A673 (cell line): ENCODE measurements around the gene BNC2. TPM values are rescaled to one million over a fixed set of nuclear protein-coding genes. Genes with fewer than 3 reads are reported as not detected.

ENCODE experiments used
- BruUV-seq: library from RNA; stranded (reverse); fragments of 400-500 nt; replicated peaks from 2 replicates; lab custom pipeline; 2021; lab: Mats Ljungman, UMichigan
- CTCF ChIA-PET: fragments of 300-600 bp; sonication (Branson Sonifier 250); formaldehyde crosslinking; loops from one replicate; lab custom pipeline; 2022; ENCODE audit warnings: antibody characterized with exemption; lab: Charles Lee
- POLR2A ChIA-PET: fragments of 300-600 bp; sonication (Branson Sonifier 250); formaldehyde crosslinking; loops from one replicate; lab custom pipeline; 2022; ENCODE audit warnings: antibody characterized with exemption; ENCODE audit not compliant: low non-redundant PET; lab: Charles Lee
- DNase-seq: peaks from one replicate; pipeline ENCODE4 v3.0.0-alpha.2; 2015; ENCODE audit warnings: low spot score
- H3K27ac ChIP-seq: fragments of 200-600 bp; sonication (generic); 2 replicates; pipeline ENCODE4 v1.5.1; 2016; ENCODE audit warnings: mixed run types, low read depth, mild to moderate bottlenecking, mixed read lengths, antibody characterized with exemption, low read length; ENCODE audit not compliant: poor library complexity, severe bottlenecking
- H3K27me3 ChIP-seq: fragments of 200-600 bp; sonication (generic); replicated peaks from 2 replicates; pipeline ENCODE4 v1.6.1; 2017; ENCODE audit warnings: mixed run types, low read depth, mild to moderate bottlenecking, mixed read lengths, antibody characterized with exemption, low read length; ENCODE audit not compliant: insufficient read depth, poor library complexity
- H3K36me3 ChIP-seq: fragments of 200-600 bp; sonication (generic); 2 replicates; pipeline ENCODE4 v1.6.1; 2016; ENCODE audit warnings: mixed run types, mild to moderate bottlenecking, mixed read lengths, antibody characterized with exemption, low read length; ENCODE audit not compliant: insufficient read depth, poor library complexity, severe bottlenecking
- H3K4me1 ChIP-seq: fragments of 200-600 bp; sonication (generic); 2 replicates; pipeline ENCODE4 v1.6.1; 2017; ENCODE audit warnings: mixed run types, mild to moderate bottlenecking, mixed read lengths, antibody characterized with exemption, low read length; ENCODE audit not compliant: insufficient read depth, poor library complexity, severe bottlenecking
- H3K4me3 ChIP-seq: fragments of 200-600 bp; sonication (generic); 2 replicates; pipeline ENCODE4 v1.5.1; 2016; ENCODE audit warnings: low read depth, mixed run types, mild to moderate bottlenecking, mixed read lengths, low read length; ENCODE audit not compliant: poor library complexity, severe bottlenecking
- H3K9me3 ChIP-seq: fragments of 200-600 bp; sonication (generic); 2 replicates; pipeline ENCODE4 v1.6.1; 2016; ENCODE audit warnings: mixed run types, low read depth, mild to moderate bottlenecking, mixed read lengths, antibody characterized with exemption, low read length; ENCODE audit not compliant: poor library complexity, severe bottlenecking
- EZH2 ChIP-seq: fragments of 200-600 bp; sonication (generic); IDR thresholded peaks from 2 replicates; pipeline ENCODE4 v1.6.1; 2017; ENCODE audit warnings: borderline replicate concordance, low read depth, mild to moderate bottlenecking, mixed read lengths, antibody characterized with exemption, low read length; ENCODE audit not compliant: poor library complexity, severe bottlenecking
- intact Hi-C: fragments of 100-400 bp; cut with micrococcal nuclease; formaldehyde crosslinking; loops from one replicate; pipeline ENCODE4 v1.10.0; 2022; ENCODE audit not compliant: unreplicated experiment
- total RNA-seq: library from RNA; stranded (reverse); gene quantifications from 2 replicates; pipeline ENCODE4 v1.2.3, GENCODE V29; 2021
- TF ChIP-seq, protein P1 (sequence below): fragments of 300-800, 200-600 bp; sonication (generic); conservative IDR thresholded peaks from 2 replicates; pipeline ENCODE4 v1.5.1; 2017; ENCODE audit warnings: low read depth, mild to moderate bottlenecking, antibody characterized with exemption, low read length, moderate library complexity, mixed read lengths

Gene BNC2
- total RNA-seq, 1 experiment from 2014 or later, result 0.45 TPM

DNA sequence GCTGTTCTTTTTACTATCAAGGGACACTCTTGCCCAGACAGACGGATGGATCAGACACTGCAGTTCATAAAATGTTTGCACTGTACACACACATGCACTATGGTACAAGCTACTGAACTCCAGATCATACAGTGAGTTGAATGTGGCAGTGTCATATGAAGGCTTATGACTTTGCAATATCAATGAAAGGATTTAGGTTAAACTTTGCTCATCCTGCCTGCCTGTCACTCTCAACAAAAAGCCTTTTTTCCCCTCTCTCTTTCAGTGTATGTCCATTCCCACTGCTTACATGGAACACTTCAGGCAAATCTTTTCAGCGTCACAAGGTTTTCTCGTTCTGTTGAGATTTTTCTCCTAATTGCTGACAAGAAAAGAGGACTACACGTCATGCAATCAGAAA lies 97.4 kb downstream of the BNC2 start:
- no TSS peak for BruUV-seq
- no peaks in the 10 kb centered on the region for H3K9me3 ChIP-seq
- no peaks in the 10 kb centered on the region for H3K36me3 ChIP-seq
- DNase-seq, result no peak
- intact Hi-C loops, result no loop called here
- no peaks in the 10 kb centered on the region for H3K27me3 ChIP-seq
- TF ChIP-seq, protein P1, sequence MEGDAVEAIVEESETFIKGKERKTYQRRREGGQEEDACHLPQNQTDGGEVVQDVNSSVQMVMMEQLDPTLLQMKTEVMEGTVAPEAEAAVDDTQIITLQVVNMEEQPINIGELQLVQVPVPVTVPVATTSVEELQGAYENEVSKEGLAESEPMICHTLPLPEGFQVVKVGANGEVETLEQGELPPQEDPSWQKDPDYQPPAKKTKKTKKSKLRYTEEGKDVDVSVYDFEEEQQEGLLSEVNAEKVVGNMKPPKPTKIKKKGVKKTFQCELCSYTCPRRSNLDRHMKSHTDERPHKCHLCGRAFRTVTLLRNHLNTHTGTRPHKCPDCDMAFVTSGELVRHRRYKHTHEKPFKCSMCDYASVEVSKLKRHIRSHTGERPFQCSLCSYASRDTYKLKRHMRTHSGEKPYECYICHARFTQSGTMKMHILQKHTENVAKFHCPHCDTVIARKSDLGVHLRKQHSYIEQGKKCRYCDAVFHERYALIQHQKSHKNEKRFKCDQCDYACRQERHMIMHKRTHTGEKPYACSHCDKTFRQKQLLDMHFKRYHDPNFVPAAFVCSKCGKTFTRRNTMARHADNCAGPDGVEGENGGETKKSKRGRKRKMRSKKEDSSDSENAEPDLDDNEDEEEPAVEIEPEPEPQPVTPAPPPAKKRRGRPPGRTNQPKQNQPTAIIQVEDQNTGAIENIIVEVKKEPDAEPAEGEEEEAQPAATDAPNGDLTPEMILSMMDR, result no peak
- TF ChIP-seq EZH2, result no peak
- no peak overlapping the region for H3K27ac ChIP-seq
- CTCF ChIA-PET, result no interaction called here
- no peaks in the 10 kb centered on the region for H3K4me1 ChIP-seq
- POLR2A ChIA-PET, result no interaction called here
- H3K4me3 ChIP-seq, result no peak overlapping the region

DNA sequence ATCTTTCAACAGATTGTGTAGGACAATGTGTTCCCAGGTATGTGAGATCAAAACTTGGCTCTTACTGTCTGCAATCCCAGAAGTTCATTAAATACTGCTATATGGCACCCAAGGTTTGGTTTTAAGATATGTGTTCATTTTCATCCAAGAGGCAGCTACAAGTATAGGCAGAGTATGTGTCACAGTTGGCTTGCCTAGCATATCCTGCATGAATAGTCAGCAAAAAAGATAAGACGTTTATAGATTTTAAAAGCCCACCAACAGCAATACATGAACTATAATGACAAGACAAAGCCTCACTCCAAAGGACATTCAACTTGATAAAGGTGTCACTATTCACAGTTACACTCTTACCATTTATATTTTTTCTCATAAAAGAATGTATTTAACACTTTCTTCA lies 99.1 kb downstream of the BNC2 start:
- no peak for DNase-seq
- H3K4me3 ChIP-seq, result no peak overlapping the region
- POLR2A ChIA-PET, result no interaction called here
- no peaks in the 10 kb centered on the region for H3K4me1 ChIP-seq
- BruUV-seq, result no TSS peak
- no peaks in the 10 kb centered on the region for H3K9me3 ChIP-seq
- no peaks in the 10 kb centered on the region for H3K36me3 ChIP-seq
- no peak overlapping the region for H3K27ac ChIP-seq
- intact Hi-C loops, result no loop called here
- H3K27me3 ChIP-seq, result no peaks in the 10 kb centered on the region
- TF ChIP-seq, protein P1, result no peak
- no peak for TF ChIP-seq EZH2
- CTCF ChIA-PET, result no interaction called here

DNA sequence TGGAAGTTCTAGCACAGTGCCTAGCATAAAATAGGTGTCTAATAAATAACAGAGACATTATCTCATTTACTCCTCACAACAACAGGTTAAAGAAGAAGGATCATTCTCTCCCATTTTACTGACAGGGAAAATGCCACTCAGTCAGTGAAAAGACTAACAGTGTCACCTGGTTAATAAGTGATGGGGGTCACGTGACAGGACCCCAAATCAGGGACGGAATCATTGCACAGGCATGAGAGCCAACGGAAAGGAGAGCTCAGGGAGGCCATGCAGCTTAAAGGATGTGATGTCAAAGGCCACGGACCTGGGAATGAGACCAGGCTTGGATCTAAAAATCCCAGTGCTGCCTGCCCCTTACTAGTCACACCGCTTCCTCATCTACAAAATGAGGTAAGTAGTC lies 101.2 kb downstream of the BNC2 start:
- Histone ChIP-seq H3K4me3 (no peak overlapping the region), H3K27ac (no peak overlapping the region), H3K9me3 (no peaks in the 10 kb centered on the region), H3K27me3 (no peaks in the 10 kb centered on the region), H3K4me1 (no peaks in the 10 kb centered on the region), H3K36me3 (no peaks in the 10 kb centered on the region)
- TF ChIP-seq EZH2, result no peak
- TF ChIP-seq, protein P1, result no peak
- CTCF ChIA-PET, result no interaction called here
- POLR2A ChIA-PET, result no interaction called here
- no TSS peak for BruUV-seq
- no peak for DNase-seq
- intact Hi-C loops, result no loop called here
